ENCODE data around the gene SDHAF1.

GRCh38 chr19:35995048-35995993 is at the start of gene SDHAF1:
- no peak for TF ChIP-seq CTCF (IDR thresholded peaks at IDR 0.05; ENCODE audit: extremely low read depth in 1 of 2, insufficient read depth in 1 of 2, low read depth in 1 of 2, low read length in 2 of 2)
- no peak for TF ChIP-seq MAX (IDR thresholded peaks at IDR 0.05; ENCODE audit: insufficient read depth, insufficient read length)
- TF ChIP-seq EZH2 (IDR thresholded peaks at IDR 0.05; ENCODE audit: borderline replicate concordance, low read depth, low read length, severe bottlenecking) = no peak
- peak; percentile 90 for TF ChIP-seq POLR2A (IDR thresholded peaks at IDR 0.05; ENCODE audit: low read depth, low read length)
- TF ChIP-seq MYC (IDR thresholded peaks at IDR 0.05; ENCODE audit: low read depth, low read length) = no peak
- peak; percentile 80 for TF ChIP-seq POLR2AphosphoS5 (IDR thresholded peaks at IDR 0.05; ENCODE audit: insufficient read depth, low read depth, low read length)
